GM19463 (cell line): ENCODE measurements around the gene SQSTM1.

ENCODE experiments used
- ATAC-seq: cut with Tn5 transposase; IDR thresholded peaks from one replicate; pipeline ENCODE4 v1.9.1; 2021; ENCODE audit warnings: mild to moderate bottlenecking, moderate library complexity; ENCODE audit not compliant: unreplicated experiment

SQSTM1 gene

GRCh38 chr5:179872055-179872827, 51.5 kb downstream of the SQSTM1 start:
- no peak for ATAC-seq

- no peak for ATAC-seq
Measured at GRCh38 chr5:179872828-179873575, 52.3 kb downstream of the SQSTM1 start.

- no peak for ATAC-seq
Measured at GRCh38 chr5:179873588-179874110, 52.9 kb downstream of the SQSTM1 start.

GRCh38 chr5:179874136-179874535, 53.4 kb downstream of the SQSTM1 start:
- ATAC-seq = no peak

GRCh38 chr5:179874536-179875292, 54.0 kb downstream of the SQSTM1 start:
- no peak for ATAC-seq

GRCh38 chr5:179875741-179876609, 55.3 kb downstream of the SQSTM1 start:
- no peak for ATAC-seq

GRCh38 chr5:179876610-179876952, 55.9 kb downstream of the SQSTM1 start:
- no peak for ATAC-seq

- ATAC-seq = no peak
Measured at GRCh38 chr5:179878222-179879002, 57.7 kb downstream of the SQSTM1 start.

GRCh38 chr5:179879003-179879689, 58.4 kb downstream of the SQSTM1 start:
- ATAC-seq = no peak

- no peak for ATAC-seq
Measured at GRCh38 chr5:179879690-179880010, 58.9 kb downstream of the SQSTM1 start.

- ATAC-seq = no peak
Measured at GRCh38 chr5:179880066-179880650, 59.5 kb downstream of the SQSTM1 start.

GRCh38 chr5:179880848-179881590, 60.3 kb downstream of the SQSTM1 start:
- ATAC-seq = no peak

- no peak for ATAC-seq
Measured at GRCh38 chr5:179882338-179882737, 61.6 kb downstream of the SQSTM1 start.

GRCh38 chr5:179883163-179883562, 62.5 kb downstream of the SQSTM1 start:
- ATAC-seq = no peak

GRCh38 chr5:179885491-179886090, 64.9 kb downstream of the SQSTM1 start:
- no peak for ATAC-seq

- ATAC-seq = no peak
Measured at GRCh38 chr5:179886190-179886911, 65.6 kb downstream of the SQSTM1 start.

GRCh38 chr5:179887095-179887494, 66.4 kb downstream of the SQSTM1 start:
- ATAC-seq = no peak
